Activated T-cell treated with anti-CD3 and anti-CD28 coated beads, Interleukin-2, amount 50 U/mL, for 4 hours (primary cell): ENCODE data around the gene SPG11. TPM values are rescaled to one million over a fixed set of nuclear protein-coding genes. Genes with fewer than 3 reads are reported as not detected.

Source experiments
- ATAC-seq, 2 donors: fragments of 200-7000 bp; cut with Tn5 transposase; one replicate each; pipeline ENCODE4 v1.10.0; 2021
- DNase-seq: peaks from one replicate; pipeline ENCODE4 v3.0.0-alpha.2; 2020
- H3K27me3 Mint-ChIP-seq: one replicate; pipeline ENCODE4 v1.8.0; 2021; ENCODE audit warnings: low read depth, mixed read lengths
- H3K36me3 Mint-ChIP-seq: one replicate; pipeline ENCODE4 v1.8.0; 2022; ENCODE audit warnings: mixed read lengths; ENCODE audit not compliant: insufficient read depth
- H3K4me1 Mint-ChIP-seq: one replicate; pipeline ENCODE4 v1.8.0; 2021; ENCODE audit warnings: low read depth, mixed read lengths
- H3K4me3 Mint-ChIP-seq: one replicate; pipeline ENCODE4 v1.8.0; 2021; ENCODE audit warnings: mild to moderate bottlenecking, moderate library complexity, mixed read lengths
- H3K9me3 Mint-ChIP-seq: one replicate; pipeline ENCODE4 v1.8.0; 2021; ENCODE audit warnings: mixed read lengths
- total RNA-seq, 3 donors: library from RNA; stranded (reverse); gene quantifications; one replicate each; pipeline ENCODE4 v1.2.1, GENCODE V29; 2021

SPG11 gene
- total RNA-seq, 3 donors from 2014 or later = 36.9 to 37.3 (median 37.1) TPM

GRCh38 chr15:44516436-44516835, 147.0 kb downstream of the SPG11 start:
- Mint-ChIP-seq H3K4me3 (no peak overlapping the region), H3K4me1 (peaks cover 2% of the 10 kb centered on the region), H3K27me3 (no peaks in the 10 kb centered on the region), H3K9me3 (no peaks in the 10 kb centered on the region), H3K36me3 (peaks cover 14% of the 10 kb centered on the region)
- no peak for ATAC-seq
- DNase-seq = no peak

Other genes starting within 250 kb of the SPG11 start
- 10 to 100 TPM; 46.8 to 52.3 (median 47.8) TPM for gene CTDSPL2, start 236.0 kb downstream of the SPG11 start, total RNA-seq
- 100 to 1,000 TPM; 197 to 214 (median 201) TPM for gene EIF3J, start 126.5 kb downstream of the SPG11 start, total RNA-seq
- gene PATL2, start 47.7 kb upstream of the SPG11 start, total RNA-seq = 1 to 10 TPM; 3.6 to 5.2 (median 3.9) TPM
- gene B2M, start 47.9 kb upstream of the SPG11 start, total RNA-seq = 1,000 to 10,000 TPM; 3,850 to 4,350 (median 4,124) TPM
- 10 to 100 TPM; 45.4 to 58.2 (median 46.4) TPM for gene TRIM69, start 72.9 kb upstream of the SPG11 start, total RNA-seq